Measurements from ENCODE around the gene EPS8L2.

The EPS8L2 gene

DNA sequence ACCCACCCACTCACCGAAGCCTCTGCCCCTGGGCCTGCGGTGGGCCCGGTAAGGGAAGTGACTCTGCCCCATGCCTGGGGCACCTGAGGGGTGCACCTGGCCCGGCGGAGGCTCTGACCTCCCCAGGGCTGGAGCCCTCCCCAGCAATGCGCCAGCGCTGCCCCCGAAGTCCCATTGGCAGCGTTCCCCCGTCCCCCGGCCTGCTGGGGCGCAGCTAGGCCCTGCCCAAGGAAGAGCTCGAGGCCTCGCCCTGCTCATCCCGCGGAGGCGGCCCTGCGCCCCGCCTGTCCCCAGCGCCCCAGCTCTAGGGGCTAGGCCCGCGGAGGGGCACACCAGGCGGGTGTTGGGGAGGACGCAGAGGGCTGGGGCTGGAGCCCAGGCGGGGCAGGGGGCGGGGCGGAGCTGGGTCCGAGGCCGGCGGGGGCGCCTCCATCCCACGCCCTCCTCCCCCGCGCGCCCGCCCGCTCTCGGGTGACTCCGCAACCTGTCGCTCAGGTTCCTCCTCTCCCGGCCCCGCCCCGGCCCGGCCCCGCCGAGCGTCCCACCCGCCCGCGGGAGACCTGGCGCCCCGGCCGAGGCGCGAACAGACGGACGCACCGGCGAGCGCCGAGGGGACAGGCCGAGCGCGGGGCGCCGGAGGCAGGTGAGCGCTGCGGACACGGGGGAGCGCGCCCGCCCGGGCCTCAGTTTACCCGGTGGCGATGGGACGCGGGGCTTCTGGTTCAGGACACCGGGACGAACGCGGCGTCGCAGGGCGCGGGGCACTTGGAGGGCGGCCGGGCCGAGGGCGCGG is at the start of gene EPS8L2:
Gene EPS8L2 (plus strand): TSS at position 586 of the 793 bp plus-strand sequence. CDS start 3,177 bp downstream, outside the sequence.
- no peak for DNase-seq (ENCODE audit: low read depth in 3 of 3)

DNA sequence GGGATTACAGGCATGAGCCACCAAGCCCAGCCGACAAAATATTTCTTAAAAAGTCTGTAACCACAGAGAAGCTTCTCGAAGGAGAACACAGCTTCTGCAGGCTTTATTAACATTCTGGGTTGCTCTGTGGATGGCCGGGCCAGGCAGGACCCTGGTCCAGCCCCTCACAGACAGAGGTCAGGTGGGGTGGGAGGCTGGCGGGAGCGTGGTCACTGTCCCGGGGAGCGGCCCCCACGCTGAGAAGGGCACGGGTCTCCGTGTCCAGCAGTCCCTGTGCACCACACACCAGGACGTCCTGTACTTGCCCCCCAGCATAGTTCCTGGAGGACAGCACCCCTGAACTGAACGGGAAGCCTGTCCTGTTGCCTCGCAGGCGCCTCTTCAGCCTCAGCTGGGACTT is 49.6 kb upstream of the EPS8L2 start:
- no peak for DNase-seq (ENCODE audit: low read depth in 3 of 3)

GRCh38 chr11:656866-657265 is 49.2 kb upstream of the EPS8L2 start:
- no peak for DNase-seq (ENCODE audit: low read depth in 3 of 3)

- no peak for DNase-seq (ENCODE audit: low read depth in 3 of 3)
These were observed 48.3 kb upstream of the EPS8L2 start for GRCh38 chr11:657691-658126.

- DNase-seq (ENCODE audit: low read depth in 3 of 3) = no peak
These were observed 46.4 kb upstream of the EPS8L2 start for GRCh38 chr11:659532-660085.

- DNase-seq (ENCODE audit: low read depth in 3 of 3) = no peak
These were observed 45.8 kb upstream of the EPS8L2 start for GRCh38 chr11:660281-660680.

GRCh38 chr11:660681-661444 is 45.2 kb upstream of the EPS8L2 start:
- no peak for DNase-seq (ENCODE audit: low read depth in 3 of 3)

DNA sequence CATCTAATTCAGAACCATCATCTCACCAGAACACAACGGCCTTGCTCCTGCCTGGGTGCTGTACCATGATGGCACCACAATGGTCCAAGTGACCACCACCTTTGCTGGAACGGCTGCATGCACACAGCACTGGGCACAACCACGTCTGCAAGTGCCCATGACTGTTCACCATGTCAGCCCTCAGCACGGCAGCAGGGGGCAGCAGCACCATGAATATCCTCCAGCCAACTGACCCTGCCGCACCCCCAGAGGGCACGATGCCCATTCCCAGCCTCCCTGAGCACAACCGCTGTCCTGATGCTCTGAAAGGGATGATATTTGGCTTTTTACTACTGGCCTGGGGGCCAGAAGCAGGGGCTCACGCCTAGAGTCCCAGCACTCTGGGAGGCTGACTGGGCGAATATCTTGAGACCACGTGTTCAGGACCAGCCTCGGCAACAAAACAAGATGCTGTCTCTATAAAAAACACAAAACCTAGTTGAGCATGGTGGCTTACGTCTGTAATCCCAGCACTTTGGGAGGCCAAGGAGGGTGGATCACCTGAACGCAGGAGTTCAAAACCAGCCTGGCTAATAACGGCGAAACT is 43.2 kb upstream of the EPS8L2 start:
- no peak for DNase-seq (ENCODE audit: low read depth in 3 of 3)

- no peak for DNase-seq (ENCODE audit: low read depth in 3 of 3)
These were observed 40.8 kb upstream of the EPS8L2 start for GRCh38 chr11:665062-665703.

GRCh38 chr11:665704-666281 is 40.2 kb upstream of the EPS8L2 start:
- no peak for DNase-seq (ENCODE audit: low read depth in 3 of 3)

- no peak for DNase-seq (ENCODE audit: low read depth in 3 of 3)
These were observed 32.2 kb upstream of the EPS8L2 start for GRCh38 chr11:673866-674265.

DNA sequence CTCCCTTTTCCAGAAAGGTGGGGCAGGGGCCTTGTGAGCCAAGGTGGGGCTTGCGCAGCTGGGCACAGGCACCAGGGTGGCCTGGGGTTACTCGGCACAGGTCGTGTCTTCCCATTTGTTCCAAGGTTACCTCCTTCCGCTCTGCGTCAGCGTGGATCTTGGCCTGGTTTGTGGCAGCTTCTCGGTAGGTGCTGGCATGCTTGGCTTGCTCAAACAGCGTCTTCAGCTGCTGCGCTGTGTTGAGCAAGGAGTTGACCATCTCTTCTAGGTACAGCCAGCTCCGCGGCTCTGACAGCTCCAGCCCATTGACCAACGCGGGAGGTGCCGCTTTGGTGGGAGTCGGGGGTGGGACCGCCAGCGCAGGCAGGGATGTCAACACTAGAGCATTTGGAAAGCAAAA is 31.6 kb upstream of the EPS8L2 start:
- DNase-seq (ENCODE audit: low read depth in 3 of 3) = no peak

DNA sequence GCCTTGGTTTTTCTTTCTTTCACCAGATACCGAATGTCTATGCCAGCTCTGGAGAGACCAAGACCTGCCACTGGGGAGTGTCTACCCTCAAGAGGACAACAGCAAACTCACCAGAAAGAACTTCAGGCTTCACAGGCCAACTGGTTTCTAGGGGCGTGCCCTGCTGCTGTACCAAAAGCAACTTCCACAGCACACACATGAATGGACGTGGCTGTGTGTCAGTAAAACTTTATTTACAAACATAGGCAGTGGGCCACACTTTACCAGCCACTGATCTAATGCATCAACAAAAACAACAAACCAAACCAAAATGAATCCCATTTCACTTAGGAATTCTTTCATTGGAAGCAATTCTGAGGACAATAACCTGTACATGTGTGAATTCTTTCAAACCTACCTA is 27.7 kb upstream of the EPS8L2 start:
- DNase-seq (ENCODE audit: low read depth in 3 of 3) = no peak

- no peak for DNase-seq (ENCODE audit: low read depth in 3 of 3)
These were observed 26.5 kb upstream of the EPS8L2 start for GRCh38 chr11:679271-680207.

DNA sequence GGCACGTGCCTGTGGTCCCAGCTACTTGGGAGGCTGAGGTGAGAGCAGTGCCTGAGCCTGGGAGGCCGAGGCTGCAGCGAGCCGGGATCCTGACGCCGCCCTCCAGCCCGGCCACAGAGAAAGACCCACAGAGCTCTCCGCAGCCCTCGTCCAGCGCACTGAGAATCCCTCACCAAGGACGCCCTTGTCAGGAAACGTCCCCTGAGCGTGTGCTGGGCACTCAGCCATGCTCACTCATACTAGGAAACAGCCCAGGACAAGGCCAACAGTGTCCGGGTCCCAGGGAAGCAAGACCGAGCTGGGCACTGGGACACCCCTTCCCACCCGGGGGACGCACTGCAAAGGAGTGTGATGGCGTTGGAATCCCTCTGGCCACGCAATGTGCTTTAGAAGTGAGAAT is 25.6 kb upstream of the EPS8L2 start:
- no peak for DNase-seq (ENCODE audit: low read depth in 3 of 3)

DNA sequence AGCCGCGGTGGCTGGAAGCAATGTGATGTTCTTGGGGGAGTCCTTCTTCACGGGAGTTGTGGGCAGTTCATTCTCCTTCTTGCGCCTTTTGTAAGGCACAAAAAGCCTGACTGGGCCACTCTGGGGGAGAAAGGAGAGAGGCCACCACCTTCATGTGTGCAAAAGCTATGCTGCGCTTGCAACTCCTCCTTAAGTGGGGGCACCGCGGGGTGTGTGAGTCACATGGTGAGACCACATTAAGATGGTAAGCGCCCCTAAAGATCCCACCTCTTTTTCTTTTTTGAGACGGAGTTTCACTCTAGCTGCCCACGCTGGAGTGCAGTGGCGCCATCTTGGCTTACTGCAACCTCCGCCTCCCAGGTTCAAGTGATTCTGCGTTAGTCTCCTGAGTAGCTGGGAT is 25.1 kb upstream of the EPS8L2 start:
- no peak for DNase-seq (ENCODE audit: low read depth in 3 of 3)

GRCh38 chr11:686451-687243 is 19.4 kb upstream of the EPS8L2 start:
- no peak for DNase-seq (ENCODE audit: low read depth in 3 of 3)

DNA sequence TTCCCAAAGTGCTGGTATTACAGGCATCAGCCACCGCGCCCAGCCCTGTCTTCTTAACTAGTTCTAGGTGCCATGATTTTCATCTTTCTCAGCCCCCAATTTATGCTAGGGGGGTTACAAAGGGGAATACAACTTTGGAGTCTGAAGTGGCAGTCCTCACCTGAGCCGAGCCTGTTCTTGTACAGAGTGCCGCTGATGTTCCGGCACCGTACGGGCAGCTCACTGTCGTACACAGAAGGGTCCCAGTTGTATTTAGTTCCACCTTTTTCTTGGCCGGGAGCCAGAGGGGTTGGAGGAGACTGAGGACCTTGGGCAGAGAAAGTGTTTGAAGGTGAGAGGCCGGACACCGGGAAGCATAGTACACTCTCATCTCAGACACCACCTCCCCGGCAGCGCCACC is 18.3 kb upstream of the EPS8L2 start:
- DNase-seq (ENCODE audit: low read depth in 3 of 3) = no peak

DNA sequence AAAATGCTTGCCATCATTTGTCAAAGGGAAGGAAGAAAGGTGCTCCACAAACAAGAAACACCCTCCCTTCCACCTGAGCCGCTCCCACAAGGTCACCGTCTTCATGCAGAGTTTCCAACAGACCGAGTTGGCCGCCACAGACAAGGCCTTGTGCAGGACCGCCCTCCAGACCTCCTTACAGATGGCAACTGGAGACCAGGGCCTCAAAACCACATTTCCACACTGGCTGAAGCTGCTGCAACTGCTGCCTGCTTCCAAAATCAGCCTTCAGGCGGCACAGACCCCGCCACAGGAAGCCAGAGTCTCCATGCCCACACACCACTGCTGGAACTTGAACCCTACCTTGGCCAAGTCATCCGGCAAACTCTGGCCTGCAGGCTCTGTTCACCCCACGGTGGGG is 17.4 kb upstream of the EPS8L2 start:
- no peak for DNase-seq (ENCODE audit: low read depth in 3 of 3)

DNA sequence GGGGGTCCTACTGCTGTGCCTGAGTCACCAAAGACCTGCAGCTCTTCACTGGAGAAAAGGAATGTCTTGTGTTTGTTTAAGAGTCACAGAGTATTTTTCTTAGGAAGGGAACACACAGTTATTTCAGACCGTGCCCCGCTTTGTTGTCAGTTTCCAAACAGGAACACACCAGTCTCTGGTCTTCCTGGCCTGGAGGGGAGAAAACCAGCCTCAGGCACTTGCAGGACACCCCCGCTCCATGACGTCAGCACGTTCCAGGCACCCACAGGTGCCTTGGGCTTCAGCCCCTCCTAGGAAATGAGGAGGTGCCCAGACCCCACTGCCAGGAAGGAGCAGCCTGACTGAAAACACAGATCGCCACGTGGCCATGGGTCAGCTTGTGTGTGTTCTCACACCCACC is 16.4 kb upstream of the EPS8L2 start:
- DNase-seq (ENCODE audit: low read depth in 3 of 3) = no peak

All from stimulated activated CD4-positive, alpha-beta T cell treated with anti-CD3 and anti-CD28 coated beads, TNF-alpha, amount 100 ng/mL, for 48 hours (primary cell).